ENCODE data around the gene SYT3.

- no peak for TF ChIP-seq CTCF (IDR thresholded peaks at IDR 0.05; ENCODE audit: insufficient read depth, low read length, poor library complexity, severe bottlenecking)
- TF ChIP-seq EZH2phosphoT487 (conservative IDR thresholded peaks at IDR 0.05; ENCODE audit: low read length): no peak
These were observed 38.1 kb downstream of the SYT3 start for GRCh38 chr19:50601407-50602088.
